HEK293 (cell line): ENCODE measurements around the gene CDC73.

ENCODE experiments used
- CTCF ChIA-PET: fragments of 350-600 bp; formaldehyde crosslinking; extraction: SDS; loops from one replicate; lab custom pipeline; 2021; ENCODE audit warnings: antibody characterized with exemption; lab: Yijun Ruan, JAX
- POLR2A ChIA-PET: fragments of 300-600 bp; formaldehyde crosslinking; extraction: SDS; loops from one replicate; lab custom pipeline; 2020; ENCODE audit warnings: antibody characterized with exemption, inconsistent platforms; lab: Yijun Ruan, JAX
- H3K27ac ChIP-seq: fragments of 200-500 bp; sonication (Bioruptor generic); 2 replicates; pipeline ENCODE4 v1.5.1; 2014; ENCODE audit warnings: low read depth, low read length, control low read depth, inconsistent platforms; ENCODE audit errors: extremely low read depth
- H3K36me3 ChIP-seq, 2 experiments: fragments of 200-500 bp in 1 of 2; sonication (Bioruptor generic) in 1 of 2; 1 replicate in 1 of 2; 2 replicates in 1 of 2; pipeline ENCODE4 v1.5.1; 2014 to 2017; ENCODE audit warnings: inconsistent platforms in 2 of 2, low read length in 2 of 2; ENCODE audit not compliant: control insufficient read depth in 2 of 2, insufficient read depth in 1 of 2
- H3K4me1 ChIP-seq: fragments of 200-500 bp; sonication (Bioruptor generic); 2 replicates; pipeline ENCODE4 v1.5.1; 2014; ENCODE audit warnings: mild to moderate bottlenecking, low read length, inconsistent platforms; ENCODE audit not compliant: control insufficient read depth, insufficient read depth
- H3K4me3 ChIP-seq: 2 replicates; pipeline ENCODE4 v1.5.1; 2011; ENCODE audit warnings: low read depth, mild to moderate bottlenecking, control low read depth, low read length, moderate library complexity
- H3K9me3 ChIP-seq: fragments of 200-500 bp; sonication (Bioruptor generic); 2 replicates; pipeline ENCODE4 v1.5.1; 2014; ENCODE audit warnings: low read depth, low read length, inconsistent platforms; ENCODE audit not compliant: control insufficient read depth, insufficient read depth
- GLI2 ChIP-seq: fragments of 450-650 bp; formaldehyde crosslinking; IDR thresholded peaks from 2 replicates; pipeline ENCODE4; 2017; ENCODE audit warnings: missing biosample characterization, missing genetic modification characterization, low read depth, borderline replicate concordance
- HOXA7 ChIP-seq: sonication (generic); formaldehyde crosslinking; IDR thresholded peaks from 2 replicates; pipeline ENCODE4 v1.8.1; 2022; ENCODE audit warnings: missing genetic modification reagents, borderline replicate concordance
- HOXD13 ChIP-seq: sonication (generic); formaldehyde crosslinking; IDR thresholded peaks from 2 replicates; pipeline ENCODE4 v1.8.0; 2022; ENCODE audit warnings: missing genetic modification reagents, borderline replicate concordance
- PRDM4 ChIP-seq: fragments of 450-650 bp; formaldehyde crosslinking; IDR thresholded peaks from 2 replicates; pipeline ENCODE4 v1.5.1; 2017; ENCODE audit warnings: missing biosample characterization, missing genetic modification characterization
- REST ChIP-seq: fragments of 450-650 bp; formaldehyde crosslinking; IDR thresholded peaks from 2 replicates; pipeline ENCODE4 v1.5.1; 2016; ENCODE audit warnings: missing biosample characterization, missing genetic modification characterization
- ZFP37 ChIP-seq: fragments of 450-650 bp; formaldehyde crosslinking; IDR thresholded peaks from 2 replicates; pipeline ENCODE4 v1.5.1; 2016; ENCODE audit warnings: missing biosample characterization, missing genetic modification characterization
- ZNF2 ChIP-seq: fragments of 450-650 bp; formaldehyde crosslinking; IDR thresholded peaks from 2 replicates; pipeline ENCODE4 v1.5.1; 2016; ENCODE audit warnings: missing biosample characterization, missing genetic modification characterization
- ZNF266 ChIP-seq: fragments of 450-650 bp; formaldehyde crosslinking; IDR thresholded peaks from 2 replicates; pipeline ENCODE4 v1.5.1; 2016; ENCODE audit warnings: missing biosample characterization, missing genetic modification characterization, low read depth
- ZNF391 ChIP-seq: fragments of 450-650 bp; formaldehyde crosslinking; IDR thresholded peaks from 2 replicates; pipeline ENCODE4 v1.5.1; 2016; ENCODE audit warnings: low read depth, missing biosample characterization, missing genetic modification characterization, borderline replicate concordance
- ZNF449 ChIP-seq: fragments of 450-650 bp; formaldehyde crosslinking; IDR thresholded peaks from 2 replicates; pipeline ENCODE4 v1.5.1; 2017; ENCODE audit warnings: missing biosample characterization, mild to moderate bottlenecking, missing genetic modification characterization, moderate library complexity
- ZNF501 ChIP-seq: fragments of 450-650 bp; formaldehyde crosslinking; IDR thresholded peaks from 2 replicates; pipeline ENCODE4 v1.5.1; 2016; ENCODE audit warnings: missing biosample characterization, missing genetic modification characterization
- ZNF518A ChIP-seq: fragments of 450-650 bp; formaldehyde crosslinking; conservative IDR thresholded peaks from 2 replicates; pipeline ENCODE4 v1.5.1; 2016; ENCODE audit warnings: low read depth, missing biosample characterization, missing genetic modification characterization
- ZNF530 ChIP-seq: fragments of 450-650 bp; formaldehyde crosslinking; IDR thresholded peaks from 2 replicates; pipeline ENCODE4 v1.5.1; 2016; ENCODE audit warnings: low read depth, missing biosample characterization, missing genetic modification characterization
- ZNF596 ChIP-seq: fragments of 450-650 bp; IDR thresholded peaks from 2 replicates; pipeline ENCODE4 v1.5.0; 2018; ENCODE audit warnings: missing biosample characterization, mild to moderate bottlenecking, missing genetic modification characterization, moderate library complexity
- ZNF747 ChIP-seq: fragments of 450-650 bp; formaldehyde crosslinking; IDR thresholded peaks from 2 replicates; pipeline ENCODE4 v1.5.1; 2016; ENCODE audit warnings: missing biosample characterization, missing genetic modification characterization
- ZNF777 ChIP-seq: fragments of 450-650 bp; formaldehyde crosslinking; IDR thresholded peaks from 2 replicates; pipeline ENCODE4 v1.5.1; 2017; ENCODE audit warnings: missing biosample characterization, missing genetic modification characterization, borderline replicate concordance
- ZSCAN23 ChIP-seq: fragments of 450-650 bp; formaldehyde crosslinking; IDR thresholded peaks from 2 replicates; pipeline ENCODE4 v1.5.1; 2016; ENCODE audit warnings: missing biosample characterization, missing genetic modification characterization
- TF ChIP-seq, protein P1 (sequence below): fragments of 450-650 bp; formaldehyde crosslinking; IDR thresholded peaks from 2 replicates; pipeline ENCODE4 v1.5.1; 2016; ENCODE audit warnings: missing biosample characterization, missing genetic modification characterization
- TF ChIP-seq, protein P2 (sequence below): fragments of 450-650 bp; formaldehyde crosslinking; IDR thresholded peaks from 2 replicates; pipeline ENCODE4 v1.5.1; 2017; ENCODE audit warnings: missing biosample characterization, missing genetic modification characterization

The CDC73 gene

GRCh38 chr1:193176113-193176512, 54.3 kb downstream of the CDC73 start (continued):
- TF ChIP-seq PRDM4 (tag by site-specific recombination) (no peak), ZNF777 (tag by site-specific recombination) (no peak), ZNF2 (tag by site-specific recombination) (no peak), ZNF266 (tag by site-specific recombination) (no peak), ZNF518A (tag by site-specific recombination) (no peak), GLI2 (tag by site-specific recombination) (no peak)

DNA sequence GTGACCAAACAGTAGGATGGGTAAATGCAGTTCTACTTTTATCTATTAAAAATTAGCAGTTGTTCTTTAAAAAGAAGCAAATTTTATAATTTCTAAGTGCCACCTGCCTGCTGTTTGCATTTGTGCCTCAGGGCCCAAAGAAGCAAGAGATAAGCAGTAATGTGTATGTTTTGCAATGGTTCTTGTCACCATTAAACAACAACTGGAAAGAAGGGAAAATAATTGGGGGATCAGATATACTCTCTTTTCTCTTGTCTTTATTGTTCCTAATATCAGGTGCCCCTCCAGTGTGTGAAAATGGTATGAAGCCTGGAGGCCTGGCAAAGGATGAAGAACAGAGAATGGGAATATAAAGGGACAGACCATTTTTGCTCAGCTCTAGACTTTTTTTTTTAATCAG, 55.0 kb downstream of the CDC73 start:
- Histone ChIP-seq H3K36me3 (no peaks in the 10 kb centered on the region), H3K4me1 (no peaks in the 10 kb centered on the region), H3K9me3 (no peaks in the 10 kb centered on the region), H3K27ac (no peak overlapping the region), H3K4me3 (no peak overlapping the region)
- POLR2A ChIA-PET: no interaction called here
- CTCF ChIA-PET: no interaction called here
- TF ChIP-seq ZNF391 (tag by site-specific recombination): no peak
- no peak for TF ChIP-seq ZSCAN23 (tag by site-specific recombination)
- TF ChIP-seq ZNF747: no peak
- no peak for TF ChIP-seq ZNF530
- TF ChIP-seq REST (tag by site-specific recombination): no peak
- no peak for TF ChIP-seq ZNF501 (tag by site-specific recombination)
- TF ChIP-seq ZFP37 (tag by site-specific recombination): no peak
- TF ChIP-seq, protein P1, sequence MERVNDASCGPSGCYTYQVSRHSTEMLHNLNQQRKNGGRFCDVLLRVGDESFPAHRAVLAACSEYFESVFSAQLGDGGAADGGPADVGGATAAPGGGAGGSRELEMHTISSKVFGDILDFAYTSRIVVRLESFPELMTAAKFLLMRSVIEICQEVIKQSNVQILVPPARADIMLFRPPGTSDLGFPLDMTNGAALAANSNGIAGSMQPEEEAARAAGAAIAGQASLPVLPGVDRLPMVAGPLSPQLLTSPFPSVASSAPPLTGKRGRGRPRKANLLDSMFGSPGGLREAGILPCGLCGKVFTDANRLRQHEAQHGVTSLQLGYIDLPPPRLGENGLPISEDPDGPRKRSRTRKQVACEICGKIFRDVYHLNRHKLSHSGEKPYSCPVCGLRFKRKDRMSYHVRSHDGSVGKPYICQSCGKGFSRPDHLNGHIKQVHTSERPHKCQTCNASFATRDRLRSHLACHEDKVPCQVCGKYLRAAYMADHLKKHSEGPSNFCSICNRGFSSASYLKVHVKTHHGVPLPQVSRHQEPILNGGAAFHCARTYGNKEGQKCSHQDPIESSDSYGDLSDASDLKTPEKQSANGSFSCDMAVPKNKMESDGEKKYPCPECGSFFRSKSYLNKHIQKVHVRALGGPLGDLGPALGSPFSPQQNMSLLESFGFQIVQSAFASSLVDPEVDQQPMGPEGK (tag by site-specific recombination): no peak
- no peak for TF ChIP-seq ZNF596 (tag by site-specific recombination)
- TF ChIP-seq, protein P2, sequence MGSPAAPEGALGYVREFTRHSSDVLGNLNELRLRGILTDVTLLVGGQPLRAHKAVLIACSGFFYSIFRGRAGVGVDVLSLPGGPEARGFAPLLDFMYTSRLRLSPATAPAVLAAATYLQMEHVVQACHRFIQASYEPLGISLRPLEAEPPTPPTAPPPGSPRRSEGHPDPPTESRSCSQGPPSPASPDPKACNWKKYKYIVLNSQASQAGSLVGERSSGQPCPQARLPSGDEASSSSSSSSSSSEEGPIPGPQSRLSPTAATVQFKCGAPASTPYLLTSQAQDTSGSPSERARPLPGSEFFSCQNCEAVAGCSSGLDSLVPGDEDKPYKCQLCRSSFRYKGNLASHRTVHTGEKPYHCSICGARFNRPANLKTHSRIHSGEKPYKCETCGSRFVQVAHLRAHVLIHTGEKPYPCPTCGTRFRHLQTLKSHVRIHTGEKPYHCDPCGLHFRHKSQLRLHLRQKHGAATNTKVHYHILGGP: no peak
- TF ChIP-seq HOXD13 (CRISPR knock-in tag): no peak
- TF ChIP-seq ZNF449: no peak
- TF ChIP-seq HOXA7: no peak
